K562 (cell line): ENCODE data around the gene RNF126. TPM values are rescaled to one million over a fixed set of nuclear protein-coding genes. Genes with fewer than 3 reads are reported as not detected.
A peak's percentile ranks its signal among the peaks of the same experiment; 100 is the strongest.

Experiments
- BHLHE40 ChIP-seq: IDR thresholded peaks from 2 replicates; pipeline ENCODE4 v1.6.1; 2011; ENCODE audit warnings: low read length, improper control_type of control experiment
- CCNT2 ChIP-seq: IDR thresholded peaks from 2 replicates; pipeline ENCODE4 v1.6.1; 2011; ENCODE audit warnings: borderline replicate concordance, low read depth, mild to moderate bottlenecking, moderate library complexity, mixed read lengths, low read length; ENCODE audit not compliant: insufficient read length; ENCODE audit errors: extremely low read depth
- CHD1 ChIP-seq: fragments of 200-600 bp; sonication (generic); IDR thresholded peaks from one replicate; pipeline ENCODE4 v1.6.1; 2012; ENCODE audit warnings: mild to moderate bottlenecking, moderate library complexity, low read length, inconsistent platforms
- CREM ChIP-seq: IDR thresholded peaks from 2 replicates; pipeline ENCODE4 v1.6.1; 2014; ENCODE audit warnings: antibody characterized with exemption, low read depth
- EGR1 ChIP-seq: fragments of 450-650 bp; conservative IDR thresholded peaks from 2 replicates; pipeline ENCODE4 v1.6.1; 2017; ENCODE audit warnings: mild to moderate bottlenecking
- GABPA ChIP-seq: fragments of 200-800 bp; sonication (Bioruptor generic); conservative IDR thresholded peaks from 2 replicates; pipeline ENCODE4 v1.6.1; 2016; ENCODE audit warnings: low read depth, missing genetic modification characterization, missing compliant biosample characterization
- HDAC1 ChIP-seq, 2 experiments: fragments of 450-650 bp; IDR thresholded peaks; 2 replicates each; pipeline ENCODE4 v1.6.1; 2016 to 2017; ENCODE audit warnings: inconsistent platforms in 1 of 2, mild to moderate bottlenecking in 1 of 2, moderate library complexity in 1 of 2
- MAZ ChIP-seq, 2 experiments: fragments of 450-650 bp in 1 of 2; sonication (generic) in 1 of 2; formaldehyde crosslinking; IDR thresholded peaks in 1 of 2; conservative IDR thresholded peaks in 1 of 2; 2 replicates each; pipeline versions ENCODE4 v1.4.0 to v1.5.0; 2020; ENCODE audit warnings: mild to moderate bottlenecking in 1 of 2, missing genetic modification reagents in 1 of 2
- POLR2B ChIP-seq: fragments of 450-650 bp; IDR thresholded peaks from 2 replicates; pipeline ENCODE4 v1.6.1; 2018; ENCODE audit warnings: low read depth; ENCODE audit not compliant: partially characterized antibody
- RB1 ChIP-seq: fragments of 450-650 bp; IDR thresholded peaks from 2 replicates; pipeline ENCODE4 v1.6.1; 2017; ENCODE audit warnings: low read depth, mild to moderate bottlenecking
- ZFX ChIP-seq: sonication (generic); formaldehyde crosslinking; IDR thresholded peaks from 2 replicates; pipeline ENCODE4 v1.8.0; 2022; ENCODE audit warnings: mild to moderate bottlenecking, missing genetic modification reagents, moderate library complexity
- ZNF263 ChIP-seq: sonication (generic); formaldehyde crosslinking; IDR thresholded peaks from 2 replicates; pipeline ENCODE4 v1.8.0; 2022; ENCODE audit warnings: mild to moderate bottlenecking, missing genetic modification reagents, borderline replicate concordance
- ZNF583 ChIP-seq: fragments of 250-450 bp; sonication (Bioruptor Pico); IDR thresholded peaks from 2 replicates; pipeline ENCODE4 v1.4.0; 2020
- polyA plus RNA-seq, 8 experiments: library from polyadenylated mRNA; depleted of rRNA in 4 of 8; stranded (reverse) in 5 of 8; unstranded in 3 of 8; fragments of >200 nt; fragmentation: Nextera tagmentation in 2 of 8; fragmentation: Illumina TruSeq in 1 of 8; extraction: Ambion mirVana in 2 of 8; extraction: Trizol in 1 of 8; gene quantifications; 2 replicates each; pipeline versions ENCODE4 v1.2.1 to v1.2.3, GENCODE V29; 2011 to 2014; ENCODE audit warnings: inconsistent platforms in 1 of 8, missing spikeins in 1 of 8
- total RNA-seq, 7 experiments: library from RNA; depleted of rRNA in 6 of 7; stranded (reverse); fragments of >200 nt in 6 of 7; fragmentation: Illumina TruSeq in 2 of 7; extraction: Trizol in 2 of 7; gene quantifications; 2 replicates each; pipeline versions ENCODE4 v1.2.1 to v1.2.3, GENCODE V29; 2011 to 2021; ENCODE audit warnings: low replicate concordance in 1 of 7
- TF ChIP-seq, protein P1 (sequence below): fragments of 250-450 bp; sonication (Bioruptor Pico); IDR thresholded peaks from 2 replicates; pipeline ENCODE4 v1.9.0; 2021; ENCODE audit warnings: mild to moderate bottlenecking, inconsistent platforms
- TF ChIP-seq, protein P2 (sequence below): fragments of 450-650 bp; IDR thresholded peaks from 2 replicates; pipeline ENCODE4 v1.6.1; 2016
- TF ChIP-seq, protein P3 (sequence below): fragments of 450-650 bp; IDR thresholded peaks from 2 replicates; pipeline ENCODE4 v1.7.0; 2016; ENCODE audit warnings: borderline replicate concordance
- TF ChIP-seq, protein P4 (sequence below), 2 experiments: IDR thresholded peaks; 2 replicates each; pipeline ENCODE4 v1.6.1; 2011; ENCODE audit warnings: borderline replicate concordance in 1 of 2, control low read depth in 1 of 2, low read depth in 1 of 2, low read length in 1 of 2, mild to moderate bottlenecking in 1 of 2, mixed read lengths in 1 of 2, moderate library complexity in 1 of 2; ENCODE audit not compliant: insufficient read depth in 1 of 2, insufficient read length in 1 of 2, poor library complexity in 1 of 2, severe bottlenecking in 1 of 2; ENCODE audit errors: extremely low read depth in 1 of 2

The RNF126 gene
- total and polyA plus RNA-seq, 9 of the 15 experiments (the other 6 are each of a cell fraction or from before 2014, with no cell fraction given): 0.27 to 101 (median 12.3) TPM

DNA sequence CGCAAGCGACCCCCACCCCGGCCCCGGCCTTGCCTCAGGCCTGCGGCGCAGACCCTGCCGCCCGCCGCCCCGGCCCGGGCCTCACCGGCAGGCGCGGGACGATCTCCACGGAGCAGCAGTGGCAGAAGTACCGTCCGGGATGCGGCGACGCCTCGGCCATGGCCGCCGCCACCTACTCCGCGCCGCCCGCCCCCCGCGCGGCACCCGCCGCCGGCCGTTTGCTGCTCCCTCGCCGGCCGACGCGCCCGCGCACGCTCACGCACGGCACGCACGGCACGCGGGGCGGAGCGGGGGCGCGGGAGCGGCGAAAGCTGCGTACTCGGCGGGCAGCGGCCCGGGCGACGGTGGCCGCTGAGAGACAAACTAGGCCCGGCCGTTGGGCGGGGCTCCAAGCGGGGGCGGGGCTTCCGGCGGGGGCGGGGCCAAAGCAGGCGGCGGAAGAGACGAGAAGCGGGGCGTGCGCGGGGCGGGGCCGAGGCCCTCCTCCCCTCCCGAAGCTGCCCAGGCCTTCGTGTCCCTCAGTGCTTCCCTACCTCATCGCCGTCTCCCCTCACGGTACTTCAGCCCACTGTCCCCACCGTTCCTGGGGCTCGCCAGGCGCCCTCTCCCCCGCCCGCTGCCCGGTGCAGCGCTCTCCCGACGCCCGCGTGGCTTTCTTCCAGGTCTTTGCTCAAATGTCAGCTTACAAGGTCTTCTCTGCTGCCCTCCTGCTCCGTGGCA, at the start of gene RNF126 (continued):
- peak; percentile 70 for TF ChIP-seq CREM
- TF ChIP-seq ZFX (CRISPR knock-in tag): 0 out of 2 replicates have a peak, but pooled peaks have one; percentile 12
- TF ChIP-seq GABPA (tag): peak; percentile 89
- TF ChIP-seq BHLHE40: peak; percentile 90
- peak in 1 of 2 experiments; percentile 68; a peak in 3 of 4 replicates for TF ChIP-seq MAZ (CRISPR knock-in tag; conservative IDR thresholded peaks at IDR 0.05 in 1 of 2, IDR thresholded peaks at IDR 0.05 in 1 of 2)
- peak; percentile 21; the same call in 1 of the 2 replicates for TF ChIP-seq EGR1
- peak; percentile 22 for TF ChIP-seq POLR2B
- TF ChIP-seq, protein P1, sequence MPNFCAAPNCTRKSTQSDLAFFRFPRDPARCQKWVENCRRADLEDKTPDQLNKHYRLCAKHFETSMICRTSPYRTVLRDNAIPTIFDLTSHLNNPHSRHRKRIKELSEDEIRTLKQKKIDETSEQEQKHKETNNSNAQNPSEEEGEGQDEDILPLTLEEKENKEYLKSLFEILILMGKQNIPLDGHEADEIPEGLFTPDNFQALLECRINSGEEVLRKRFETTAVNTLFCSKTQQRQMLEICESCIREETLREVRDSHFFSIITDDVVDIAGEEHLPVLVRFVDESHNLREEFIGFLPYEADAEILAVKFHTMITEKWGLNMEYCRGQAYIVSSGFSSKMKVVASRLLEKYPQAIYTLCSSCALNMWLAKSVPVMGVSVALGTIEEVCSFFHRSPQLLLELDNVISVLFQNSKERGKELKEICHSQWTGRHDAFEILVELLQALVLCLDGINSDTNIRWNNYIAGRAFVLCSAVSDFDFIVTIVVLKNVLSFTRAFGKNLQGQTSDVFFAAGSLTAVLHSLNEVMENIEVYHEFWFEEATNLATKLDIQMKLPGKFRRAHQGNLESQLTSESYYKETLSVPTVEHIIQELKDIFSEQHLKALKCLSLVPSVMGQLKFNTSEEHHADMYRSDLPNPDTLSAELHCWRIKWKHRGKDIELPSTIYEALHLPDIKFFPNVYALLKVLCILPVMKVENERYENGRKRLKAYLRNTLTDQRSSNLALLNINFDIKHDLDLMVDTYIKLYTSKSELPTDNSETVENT: peak; percentile 79
- peak; percentile 80 for TF ChIP-seq CHD1
- peak; percentile 78 for TF ChIP-seq CCNT2
- TF ChIP-seq HDAC1 (IDR thresholded peaks at IDR 0.05): 0 out of 4 replicates have a peak, but pooled peaks of 1 of the 2 experiments have one; percentile 26
- peak; percentile 26; the same call in 1 of the 2 replicates for TF ChIP-seq ZNF263 (CRISPR knock-in tag)
- peak; percentile 86; the same call in 1 of the 2 replicates for TF ChIP-seq RB1
- TF ChIP-seq, protein P2, sequence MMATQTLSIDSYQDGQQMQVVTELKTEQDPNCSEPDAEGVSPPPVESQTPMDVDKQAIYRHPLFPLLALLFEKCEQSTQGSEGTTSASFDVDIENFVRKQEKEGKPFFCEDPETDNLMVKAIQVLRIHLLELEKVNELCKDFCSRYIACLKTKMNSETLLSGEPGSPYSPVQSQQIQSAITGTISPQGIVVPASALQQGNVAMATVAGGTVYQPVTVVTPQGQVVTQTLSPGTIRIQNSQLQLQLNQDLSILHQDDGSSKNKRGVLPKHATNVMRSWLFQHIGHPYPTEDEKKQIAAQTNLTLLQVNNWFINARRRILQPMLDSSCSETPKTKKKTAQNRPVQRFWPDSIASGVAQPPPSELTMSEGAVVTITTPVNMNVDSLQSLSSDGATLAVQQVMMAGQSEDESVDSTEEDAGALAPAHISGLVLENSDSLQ: peak; percentile 17; the same call in 1 of the 2 replicates
- TF ChIP-seq ZNF583 (CRISPR knock-in tag): 0 out of 2 replicates have a peak, but pooled peaks have one; percentile 16
- TF ChIP-seq, protein P3, sequence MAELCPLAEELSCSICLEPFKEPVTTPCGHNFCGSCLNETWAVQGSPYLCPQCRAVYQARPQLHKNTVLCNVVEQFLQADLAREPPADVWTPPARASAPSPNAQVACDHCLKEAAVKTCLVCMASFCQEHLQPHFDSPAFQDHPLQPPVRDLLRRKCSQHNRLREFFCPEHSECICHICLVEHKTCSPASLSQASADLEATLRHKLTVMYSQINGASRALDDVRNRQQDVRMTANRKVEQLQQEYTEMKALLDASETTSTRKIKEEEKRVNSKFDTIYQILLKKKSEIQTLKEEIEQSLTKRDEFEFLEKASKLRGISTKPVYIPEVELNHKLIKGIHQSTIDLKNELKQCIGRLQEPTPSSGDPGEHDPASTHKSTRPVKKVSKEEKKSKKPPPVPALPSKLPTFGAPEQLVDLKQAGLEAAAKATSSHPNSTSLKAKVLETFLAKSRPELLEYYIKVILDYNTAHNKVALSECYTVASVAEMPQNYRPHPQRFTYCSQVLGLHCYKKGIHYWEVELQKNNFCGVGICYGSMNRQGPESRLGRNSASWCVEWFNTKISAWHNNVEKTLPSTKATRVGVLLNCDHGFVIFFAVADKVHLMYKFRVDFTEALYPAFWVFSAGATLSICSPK: no peak
- TF ChIP-seq, protein P4, sequence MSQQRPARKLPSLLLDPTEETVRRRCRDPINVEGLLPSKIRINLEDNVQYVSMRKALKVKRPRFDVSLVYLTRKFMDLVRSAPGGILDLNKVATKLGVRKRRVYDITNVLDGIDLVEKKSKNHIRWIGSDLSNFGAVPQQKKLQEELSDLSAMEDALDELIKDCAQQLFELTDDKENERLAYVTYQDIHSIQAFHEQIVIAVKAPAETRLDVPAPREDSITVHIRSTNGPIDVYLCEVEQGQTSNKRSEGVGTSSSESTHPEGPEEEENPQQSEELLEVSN (IDR thresholded peaks at IDR 0.05; ENCODE audit: borderline replicate concordance in 1 of 2, extremely low read depth in 1 of 2, insufficient read depth in 1 of 2, insufficient read length in 1 of 2, low read depth in 1 of 2, low read length in 1 of 2, poor library complexity in 1 of 2, severe bottlenecking in 1 of 2): peak; percentile 79 to 97
